Testis (tissue), 5 donors: ENCODE results near the gene LHFPL3. TPM values are rescaled to one million over a fixed set of nuclear protein-coding genes. Genes with fewer than 3 reads are reported as not detected.
"Not testable (repeated sequence)": the region's sequence is repeated elsewhere in the genome, so short reads cannot be mapped to it uniquely, and the experiment has no call there.

Experiments
- DNase-seq: peaks from one replicate; pipeline ENCODE4 v3.0.0-alpha.2; 2019
- H3K27ac ChIP-seq, 2 donors: fragments of 200-600 bp; sonication (generic); one replicate each; pipeline ENCODE4 v1.5.1; 2019
- H3K27me3 ChIP-seq: fragments of 200-600 bp; sonication (generic); one replicate; pipeline ENCODE4 v1.5.1; 2019
- H3K36me3 ChIP-seq: fragments of 200-600 bp; sonication (generic); one replicate; pipeline ENCODE4 v1.5.1; 2017; ENCODE audit warnings: low read depth; ENCODE audit errors: missing control alignments
- H3K4me1 ChIP-seq: fragments of 200-600 bp; sonication (generic); one replicate; pipeline ENCODE4 v1.5.1; 2019
- H3K4me3 ChIP-seq, 2 donors: fragments of 200-600 bp; sonication (generic); one replicate each; pipeline ENCODE4 v1.5.1; 2017 to 2019
- H3K9me3 ChIP-seq: fragments of 200-600 bp; sonication (generic); one replicate; pipeline ENCODE4 v1.5.1; 2017
- POLR2A ChIP-seq: fragments of 450-650 bp; IDR thresholded peaks from one replicate; pipeline ENCODE4 v1.6.1; 2017; ENCODE audit warnings: antibody characterized with exemption, mild to moderate bottlenecking, moderate library complexity
- WGBS, 2 donors: methylation state at CpG; one replicate each; pipeline ENCODE4 v1.1.5; 2018; 5-methylcytosine and 5-hydroxymethylcytosine counted together
- intact Hi-C: fragments of 100-400 bp; cut with DNase I; formaldehyde crosslinking; loops from one replicate; pipeline ENCODE4 v1.15.1; 2023; ENCODE audit warnings: low total_unique reads
- long read RNA-seq, 2 donors: transcript quantifications; one replicate each; lab custom pipeline, GENCODE V29; 2026
- polyA plus RNA-seq: library from polyadenylated mRNA; stranded (reverse); fragments of 350-450 nt; fragmentation: Illumina TruSeq; extraction: RNeasy Lipid Tissue Mini Kit (QIAGEN cat#74804); gene quantifications from one replicate; pipeline ENCODE4 v1.2.3, GENCODE V29; 2014; ENCODE audit warnings: low read depth, low replicate concordance; ENCODE audit not compliant: insufficient read depth
- total RNA-seq, 2 donors: library from RNA; depleted of rRNA; stranded (reverse); fragments of >200 nt; gene quantifications; one replicate each; pipeline ENCODE4 v1.2.3, GENCODE V29; 2016
- TF ChIP-seq, protein P1 (sequence below), 3 experiments: fragments of 450-650 bp in 2 of 3; fragments of 200-600 bp in 1 of 3; sonication (generic) in 1 of 3; IDR thresholded peaks; one replicate each; pipeline ENCODE4 v1.5.1; 2016 to 2019; ENCODE audit warnings: antibody characterized with exemption in 3 of 3, mild to moderate bottlenecking in 2 of 3, moderate library complexity in 1 of 3

The LHFPL3 gene
- under 1 TPM; 0.19 to 0.47 TPM for total RNA-seq
- polyA plus RNA-seq, result 0.17 TPM
- long read RNA-seq, donor 1, result 0 reads
- long read RNA-seq, donor 2, partial matches to known transcripts, result 21 of 21 reads
- long read RNA-seq, donor 2, other reads (novel, unspliced or antisense), result 0 of 21 reads

DNA sequence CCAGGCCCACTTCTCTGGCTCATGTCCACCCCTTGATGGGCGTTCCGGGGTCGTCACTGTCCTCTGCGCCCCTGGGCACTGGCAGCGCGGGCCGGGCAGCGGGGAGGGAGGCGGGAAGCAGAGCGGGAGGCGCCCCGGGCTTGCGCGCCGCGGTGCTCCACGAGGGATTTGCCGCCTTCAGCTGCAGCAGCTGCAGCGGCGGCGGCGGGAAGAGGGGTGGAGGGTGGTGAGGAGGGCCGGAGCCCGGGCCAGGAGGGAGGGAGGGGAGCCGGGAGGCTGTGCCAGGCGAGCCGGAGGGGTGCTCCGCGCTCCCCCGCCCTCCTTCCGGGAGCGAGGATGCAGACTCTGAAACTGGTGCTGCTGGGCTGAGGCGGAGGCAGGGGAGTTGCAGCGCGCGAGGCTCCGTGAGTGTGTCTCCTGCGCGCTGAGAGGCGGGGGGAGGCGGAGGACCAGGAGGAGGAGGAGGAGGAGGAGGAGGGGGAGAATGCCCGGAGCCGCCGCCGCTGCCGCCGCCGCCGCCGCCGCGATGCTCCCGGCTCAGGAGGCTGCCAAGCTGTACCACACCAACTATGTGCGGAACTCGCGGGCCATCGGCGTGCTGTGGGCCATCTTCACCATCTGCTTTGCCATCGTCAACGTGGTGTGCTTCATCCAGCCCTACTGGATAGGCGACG lies at the start of gene LHFPL3:
LHFPL3 (plus strand) TSS at position 308 of the 674 bp plus-strand sequence.
- DNase-seq, result no peak
- 0% methylated on average over 54 of the region's 62 CpGs; no CpG with 5 or more reads in 1 of the 2 donors for WGBS, 2 donors
- Histone ChIP-seq H3K36me3 (no peaks in the 10 kb centered on the region), H3K27ac (no peak within 1 kb of the TSS), H3K27me3 (no peaks in the 10 kb centered on the region), H3K4me3 (peak within 1 kb of the TSS; percentile 6 to 38), H3K9me3 (no peaks in the 10 kb centered on the region), H3K4me1 (no peaks in the 10 kb centered on the region)
- intact Hi-C loops, result no loop called here
- TF ChIP-seq, protein P1, sequence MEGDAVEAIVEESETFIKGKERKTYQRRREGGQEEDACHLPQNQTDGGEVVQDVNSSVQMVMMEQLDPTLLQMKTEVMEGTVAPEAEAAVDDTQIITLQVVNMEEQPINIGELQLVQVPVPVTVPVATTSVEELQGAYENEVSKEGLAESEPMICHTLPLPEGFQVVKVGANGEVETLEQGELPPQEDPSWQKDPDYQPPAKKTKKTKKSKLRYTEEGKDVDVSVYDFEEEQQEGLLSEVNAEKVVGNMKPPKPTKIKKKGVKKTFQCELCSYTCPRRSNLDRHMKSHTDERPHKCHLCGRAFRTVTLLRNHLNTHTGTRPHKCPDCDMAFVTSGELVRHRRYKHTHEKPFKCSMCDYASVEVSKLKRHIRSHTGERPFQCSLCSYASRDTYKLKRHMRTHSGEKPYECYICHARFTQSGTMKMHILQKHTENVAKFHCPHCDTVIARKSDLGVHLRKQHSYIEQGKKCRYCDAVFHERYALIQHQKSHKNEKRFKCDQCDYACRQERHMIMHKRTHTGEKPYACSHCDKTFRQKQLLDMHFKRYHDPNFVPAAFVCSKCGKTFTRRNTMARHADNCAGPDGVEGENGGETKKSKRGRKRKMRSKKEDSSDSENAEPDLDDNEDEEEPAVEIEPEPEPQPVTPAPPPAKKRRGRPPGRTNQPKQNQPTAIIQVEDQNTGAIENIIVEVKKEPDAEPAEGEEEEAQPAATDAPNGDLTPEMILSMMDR (IDR thresholded peaks at IDR 0.05), result no peak
- TF ChIP-seq POLR2A, result no peak

GRCh38 chr7:104281685-104282084 lies 46.7 kb upstream of the LHFPL3 start:
- H3K4me1 ChIP-seq, H3K36me3 ChIP-seq, H3K27me3 ChIP-seq, H3K27ac ChIP-seq, H3K9me3 ChIP-seq, DNase-seq, H3K4me3 ChIP-seq, intact Hi-C loops: not testable (repeated sequence)
- WGBS, 2 donors, result 90 to 93% methylated on average over 2 of the region's 2 CpGs

DNA sequence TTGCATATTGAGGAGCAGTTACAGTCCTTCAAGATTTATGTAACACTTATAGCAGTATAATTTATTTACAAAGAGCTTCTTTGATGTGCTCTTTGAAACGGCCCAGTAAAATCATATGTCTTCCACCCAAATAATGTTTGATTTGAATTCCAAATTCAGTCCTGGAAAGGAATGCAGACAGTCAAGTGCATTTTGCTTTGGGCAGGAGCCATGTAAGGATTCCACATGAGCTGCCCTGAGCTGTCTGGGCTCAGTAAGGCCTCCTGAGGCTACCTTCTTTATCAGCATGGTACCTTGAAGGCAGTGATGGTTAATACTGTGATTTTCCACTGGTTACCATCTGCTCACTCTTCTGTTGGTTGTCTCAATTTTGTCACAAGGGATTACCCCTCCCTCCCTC lies 41.6 kb upstream of the LHFPL3 start:
- WGBS, 2 donors, result 33 to 52% methylated on average over 1 of the region's 1 CpG
- Histone ChIP-seq H3K36me3 (no peaks in the 10 kb centered on the region), H3K27me3 (no peaks in the 10 kb centered on the region), H3K27ac (no peak overlapping the region), H3K4me1 (no peaks in the 10 kb centered on the region), H3K4me3 (no peak overlapping the region), H3K9me3 (no peaks in the 10 kb centered on the region)
- no peak for DNase-seq
- no peak for TF ChIP-seq POLR2A
- TF ChIP-seq, protein P1 (IDR thresholded peaks at IDR 0.05), result no peak
- intact Hi-C loops, result no loop called here

GRCh38 chr7:104288137-104288536 lies 40.3 kb upstream of the LHFPL3 start:
- Histone ChIP-seq H3K9me3 (no peaks in the 10 kb centered on the region), H3K27ac (no peak overlapping the region), H3K27me3 (no peaks in the 10 kb centered on the region), H3K36me3 (no peaks in the 10 kb centered on the region), H3K4me3 (no peak overlapping the region), H3K4me1 (no peaks in the 10 kb centered on the region)
- no peak for DNase-seq
- TF ChIP-seq, protein P1 (IDR thresholded peaks at IDR 0.05), result no peak
- TF ChIP-seq POLR2A, result no peak
- 88 to 98% methylated on average over 1 of the region's 1 CpG for WGBS, 2 donors
- intact Hi-C loops, result no loop called here

DNA sequence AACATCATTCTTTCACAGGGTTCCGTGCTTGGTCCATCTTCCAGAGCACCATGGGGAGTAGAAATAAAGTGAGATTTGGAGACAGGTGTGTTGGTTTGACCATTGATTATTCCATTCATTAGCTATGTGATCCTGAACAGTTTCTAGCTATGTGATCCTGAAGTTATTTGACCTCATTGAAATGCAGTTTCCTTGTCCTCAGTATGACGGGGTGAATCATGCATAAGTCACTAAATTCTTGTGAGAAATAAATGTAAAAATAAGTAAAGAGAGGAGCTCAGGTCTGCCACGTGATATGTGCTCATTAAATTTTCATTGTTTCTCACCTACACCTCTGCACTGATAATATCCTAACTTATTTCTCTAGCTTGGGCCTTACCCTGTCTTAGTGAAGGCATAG lies 34.1 kb upstream of the LHFPL3 start:
- WGBS, 2 donors, result 74 to 80% methylated on average over 3 of the region's 3 CpGs
- H3K36me3 ChIP-seq, result no peaks in the 10 kb centered on the region
- H3K27me3 ChIP-seq, result no peaks in the 10 kb centered on the region
- no peak overlapping the region for H3K4me3 ChIP-seq
- H3K9me3 ChIP-seq, result no peaks in the 10 kb centered on the region
- intact Hi-C loops, result no loop called here
- DNase-seq, result no peak
- no peak overlapping the region for H3K27ac ChIP-seq
- no peaks in the 10 kb centered on the region for H3K4me1 ChIP-seq
- TF ChIP-seq, protein P1 (IDR thresholded peaks at IDR 0.05), result no peak
- no peak for TF ChIP-seq POLR2A
